Right lobe of liver (tissue), 4 donors: ENCODE data around the gene DBF4.

ENCODE experiments used
- CTCF ChIP-seq, 4 donors: fragments of 200-600 bp in 3 of 4; fragments of 450-650 bp in 1 of 4; IDR thresholded peaks; one replicate each; pipeline versions ENCODE4 v1.5.1 to v1.8.0; 2016 to 2022; ENCODE audit warnings: antibody characterized with exemption in 4 of 4, mild to moderate bottlenecking in 2 of 4
- POLR2A ChIP-seq: fragments of 450-650 bp; IDR thresholded peaks from one replicate; pipeline ENCODE4 v1.6.1; 2017; ENCODE audit warnings: antibody characterized with exemption, mild to moderate bottlenecking
- donor health status: DM: no; HTN: no; CAD: no.
- donor health status: DM: no; HTN: no; CAD: no.
- donor health status: DM: no; HTN: yes; CAD: no.

GRCh38 chr7:87926581-87927461 lies 50.5 kb downstream of the DBF4 start:
- TF ChIP-seq CTCF (IDR thresholded peaks at IDR 0.05) (no peak), POLR2A (no peak)
